CD4-positive, alpha-beta T cell treated with Interferon alpha-2 for 1 hour (primary cell): ENCODE measurements around the gene GPANK1.

Source experiments
- DNase-seq, 2 donors: peaks; one replicate each; pipeline ENCODE4 v3.0.0-alpha.2; 2020 to 2022

GPANK1 gene

GRCh38 chr6:31614684-31615578 is 49.9 kb downstream of the GPANK1 start, which contains the start of gene AIF1:
TSS of gene AIF1 (plus strand) at chr6:31615234. CDS start at chr6:31615330, 96 bp downstream.
- DNase-seq, result peak in 1 of 2 donors; percentile 32

- peak in 1 of 2 donors; percentile 18 for DNase-seq
These were observed 50.6 kb downstream of the GPANK1 start for GRCh38 chr6:31614075-31614619.
